GM18861 (cell line): ENCODE data around the gene NOX5.

ENCODE experiments used
- ATAC-seq: cut with Tn5 transposase; IDR thresholded peaks from one replicate; pipeline ENCODE4 v1.9.1; 2021; ENCODE audit not compliant: unreplicated experiment

The NOX5 gene

GRCh38 chr15:69096196-69096595 is 81.7 kb downstream of the NOX5 start:
- no peak for ATAC-seq

DNA sequence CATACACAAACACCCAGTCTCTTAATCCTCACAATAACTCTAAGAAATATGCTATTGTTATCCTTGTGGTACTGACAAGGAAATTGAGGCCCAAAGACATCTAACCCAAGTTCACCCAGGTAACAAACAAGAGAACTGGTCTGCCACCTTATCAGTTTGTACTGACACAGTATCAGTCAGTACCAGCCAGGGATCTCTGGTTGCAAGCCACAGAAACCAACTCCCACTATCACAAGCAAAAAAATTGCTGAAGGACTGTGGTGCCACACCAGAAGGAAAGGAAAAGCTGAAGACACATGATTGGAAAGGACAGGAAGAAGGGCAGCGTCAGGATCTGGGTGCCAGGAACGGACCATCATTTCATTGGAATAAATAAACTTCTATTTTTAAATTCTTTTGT is 82.1 kb downstream of the NOX5 start:
- no peak for ATAC-seq

DNA sequence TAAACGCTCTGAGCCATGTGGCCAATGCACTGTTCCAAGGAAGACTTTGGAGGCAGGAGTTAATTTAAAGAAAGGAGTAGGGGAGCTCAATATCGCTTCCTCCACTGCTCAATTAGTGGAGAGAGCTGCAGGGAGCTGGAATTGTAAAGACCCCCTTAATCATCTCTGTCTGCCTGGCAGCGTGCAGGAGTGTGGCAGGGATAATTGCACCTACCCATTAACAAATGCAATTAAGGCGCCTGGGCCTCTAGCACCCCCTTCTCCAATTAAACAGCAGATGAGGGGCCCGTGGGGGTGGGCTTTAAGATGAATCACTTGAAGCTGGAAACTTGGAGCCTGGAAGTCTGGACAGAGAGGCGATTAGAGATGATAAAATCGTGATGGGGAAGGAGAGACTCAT is 84.3 kb downstream of the NOX5 start:
- no peak for ATAC-seq

GRCh38 chr15:69099941-69100340 is 85.4 kb downstream of the NOX5 start:
- no peak for ATAC-seq

DNA sequence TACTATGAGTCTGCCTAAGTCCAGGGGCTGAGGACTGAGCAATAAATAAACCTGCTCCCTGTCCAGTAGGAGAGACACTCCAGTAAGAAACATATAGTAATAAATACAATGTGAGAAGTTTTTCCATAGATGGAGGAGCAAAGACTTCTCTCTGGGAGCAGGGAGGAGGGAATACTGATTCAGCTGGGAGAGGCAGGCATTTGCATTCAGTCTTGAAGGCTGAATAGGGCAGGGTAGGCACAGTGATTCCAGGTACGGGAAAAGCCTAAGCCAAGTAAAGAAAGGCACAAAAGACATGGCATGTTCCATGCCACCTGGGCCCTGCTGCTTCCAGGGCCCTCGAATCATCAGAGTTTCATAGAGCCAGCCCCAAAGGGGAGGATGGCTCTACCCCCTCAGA is 86.3 kb downstream of the NOX5 start:
- no peak for ATAC-seq

GRCh38 chr15:69104050-69104750 is 89.7 kb downstream of the NOX5 start:
- ATAC-seq = peak; percentile 69

DNA sequence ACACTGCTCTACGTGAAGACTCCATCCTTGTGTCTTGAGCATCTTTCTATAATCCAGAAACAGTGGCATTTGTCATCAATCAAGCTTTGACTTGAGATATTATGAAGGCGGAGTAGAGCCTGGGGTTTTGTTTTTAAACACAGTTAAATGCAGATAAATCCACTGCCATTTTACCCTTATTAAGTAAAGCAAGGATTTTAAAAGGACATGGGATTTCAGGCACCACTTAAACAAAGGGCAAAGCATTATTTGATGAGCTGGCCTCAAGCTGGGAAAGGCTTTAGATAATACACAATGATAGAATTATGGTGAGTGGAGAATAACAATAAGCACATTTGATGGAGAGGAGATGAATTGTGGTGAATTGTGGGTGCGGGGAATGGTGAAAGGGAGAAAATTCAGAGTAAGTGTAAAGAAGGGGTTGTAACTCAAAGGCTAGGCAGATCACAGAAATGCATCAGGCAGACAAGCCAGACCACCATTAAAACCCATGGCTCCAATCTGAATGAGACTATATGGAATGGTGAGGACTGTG is 91.0 kb downstream of the NOX5 start:
- no peak for ATAC-seq

DNA sequence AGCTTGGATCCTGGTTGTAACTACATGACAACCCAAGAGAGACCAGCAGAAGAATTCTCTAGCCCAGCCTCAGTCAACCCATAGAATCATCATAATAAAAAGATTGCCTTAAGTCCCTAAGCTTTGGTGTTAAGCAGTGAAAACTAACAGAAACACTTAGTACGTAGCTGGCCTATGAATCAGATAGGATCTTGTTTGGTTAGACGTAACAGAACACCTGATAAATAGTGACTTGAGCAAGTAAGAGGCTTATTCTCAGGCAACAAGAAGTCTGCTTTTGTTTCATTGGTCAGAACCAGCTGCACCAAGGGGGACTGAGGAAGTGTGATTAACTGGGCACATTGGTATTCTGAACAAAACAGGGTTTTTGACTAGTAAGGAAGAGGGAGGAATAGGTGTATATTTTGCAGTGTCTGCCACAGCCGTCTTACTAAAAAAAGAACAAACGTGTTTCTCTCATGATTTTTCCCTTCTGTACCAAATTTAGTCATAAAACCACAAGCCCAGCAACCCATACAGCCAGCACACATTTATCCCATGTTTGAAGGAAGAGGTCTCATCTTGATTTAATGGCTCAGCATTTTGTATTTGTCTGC is 92.6 kb downstream of the NOX5 start:
- ATAC-seq = no peak
